Spleen (tissue), 11 donors: ENCODE measurements around the gene DMC1. TPM values are rescaled to one million over a fixed set of nuclear protein-coding genes. Genes with fewer than 3 reads are reported as not detected.

ENCODE experiments used
- DNase-seq: peaks from one replicate; pipeline ENCODE4 v3.0.0-alpha.2; 2020
- H3K27ac ChIP-seq, 8 donors: fragments of 200-600 bp; sonication (generic) in 7 of 8; 1 replicate in 4 of 8; 2 replicates in 4 of 8; pipeline versions ENCODE4 v1.5.0 to v1.8.0; 2016 to 2021; ENCODE audit warnings: inconsistent platforms in 4 of 8, mild to moderate bottlenecking in 4 of 8, moderate library complexity in 1 of 8
- H3K27me3 ChIP-seq, 7 donors: fragments of 200-600 bp; sonication (generic) in 6 of 7; replicated peaks in 1 of 7; 1 replicate in 4 of 7; 2 replicates in 3 of 7; pipeline versions ENCODE4 v1.5.0 to v1.8.0; 2016 to 2021; ENCODE audit warnings: inconsistent platforms in 3 of 7, mild to moderate bottlenecking in 1 of 7
- H3K36me3 ChIP-seq, 6 donors: fragments of 200-600 bp; sonication (generic) in 5 of 6; 1 replicate in 4 of 6; 2 replicates in 2 of 6; pipeline versions ENCODE4 v1.5.0 to v1.8.0; 2016 to 2021; ENCODE audit warnings: inconsistent platforms in 2 of 6
- H3K4me1 ChIP-seq, 6 donors: fragments of 200-600 bp; sonication (generic) in 5 of 6; 1 replicate in 3 of 6; 2 replicates in 3 of 6; pipeline versions ENCODE4 v1.5.0 to v1.8.0; 2016 to 2021; ENCODE audit warnings: inconsistent platforms in 3 of 6
- H3K4me3 ChIP-seq, 8 donors: fragments of 200-600 bp; sonication (generic) in 7 of 8; 1 replicate in 4 of 8; 2 replicates in 4 of 8; pipeline versions ENCODE4 v1.5.0 to v1.8.0; 2016 to 2021; ENCODE audit warnings: inconsistent platforms in 4 of 8, mild to moderate bottlenecking in 4 of 8, moderate library complexity in 2 of 8
- H3K9me3 ChIP-seq, 8 donors: fragments of 200-600 bp; sonication (generic) in 7 of 8; 1 replicate in 4 of 8; 2 replicates in 4 of 8; pipeline versions ENCODE4 v1.5.0 to v1.8.0; 2016 to 2021; ENCODE audit warnings: inconsistent platforms in 4 of 8
- CTCF ChIP-seq, 11 experiments: fragments of 200-600 bp in 7 of 11; fragments of 450-650 bp in 4 of 11; sonication (generic) in 4 of 11; IDR thresholded peaks in 8 of 11; conservative IDR thresholded peaks in 3 of 11; 1 replicate in 7 of 11; 2 replicates in 4 of 11; pipeline versions ENCODE4 v1.4.0 to v1.8.0; 2016 to 2021; ENCODE audit warnings: antibody characterized with exemption in 11 of 11, inconsistent platforms in 4 of 11, mild to moderate bottlenecking in 1 of 11
- POLR2A ChIP-seq, 3 donors: fragments of 450-650 bp; IDR thresholded peaks; one replicate each; pipeline ENCODE4 v1.5.1; 2017; ENCODE audit warnings: antibody characterized with exemption in 3 of 3, mild to moderate bottlenecking in 1 of 3
- POLR2AphosphoS5 ChIP-seq, 3 donors: sonication (generic); formaldehyde crosslinking; IDR thresholded peaks; one replicate each; pipeline ENCODE4 v1.5.1; 2017; ENCODE audit warnings: antibody characterized with exemption in 3 of 3
- WGBS, 5 donors: extraction: QIAGEN DNeasy Blood & Tissue Kit in 3 of 5; methylation state at CpG; one replicate each; pipeline versions ENCODE4 v1.1.5 to v1.1.7; 2013 to 2018; 5-methylcytosine and 5-hydroxymethylcytosine counted together
- intact Hi-C: fragments of 100-400 bp; cut with DNase I; formaldehyde crosslinking; loops from one replicate; pipeline ENCODE4 v1.15.0; 2023; ENCODE audit warnings: low total_unique reads
- polyA plus RNA-seq, 3 donors: library from polyadenylated mRNA; stranded (reverse); fragments of 200-250 nt; gene quantifications; one replicate each; pipeline ENCODE4 v1.2.1, GENCODE V29; 2013
- total RNA-seq, 7 donors: library from RNA; depleted of rRNA in 3 of 7; stranded (reverse); fragments of >200 nt in 3 of 7; fragmentation: NEBNext Ultra II Directional in 4 of 7; extraction: Animal tissue kit (Norgen Biotek cat#: 25700) in 4 of 7; gene quantifications; one replicate each; pipeline versions ENCODE4 v1.1.0 to v1.2.1, GENCODE V29; 2016 to 2021
- donor health status: healthy with polysubstance abuse.
- donor health status: DM: no; HTN: no; CAD: no; lungs with moderate emphysema.
- donor health status: DM: no; HTN: no; CAD: no.
- donor health status: Bipolar disorder and iron deficiency.
- donor health status: healthy.
- donor health status: DM: no; HTN: no; CAD: no.
- donor health status: DM: yes; HTN: yes; CAD: no.

The DMC1 gene
- total and polyA plus RNA-seq, 10 donors, result 0.15 to 2.7 (median 0.80) TPM; not detected in 3

- TF ChIP-seq CTCF (IDR thresholded peaks at IDR 0.05 in 8 of 11, conservative IDR thresholded peaks at IDR 0.05 in 3 of 11), result no peak
- no peak for TF ChIP-seq POLR2A (IDR thresholded peaks at IDR 0.05)
- no peak for TF ChIP-seq POLR2AphosphoS5 (IDR thresholded peaks at IDR 0.05)
- Histone ChIP-seq H3K27me3 (peaks cover 0 to 10% (median 0%) of the 10 kb centered on the region in 7 donors), H3K4me3 (no peak overlapping the region), H3K27ac (no peak overlapping the region), H3K9me3 (no peaks in the 10 kb centered on the region), H3K36me3 (no peaks in the 10 kb centered on the region), H3K4me1 (no peaks in the 10 kb centered on the region)
- 92 to 99% (median 98%) methylated on average over 4 of the region's 4 CpGs for WGBS, 5 donors
- DNase-seq, result no peak
- intact Hi-C loops, result no loop called here
Observed at GRCh38 chr22:38518620-38519019, 51.4 kb downstream of the DMC1 start.

GRCh38 chr22:38513063-38513462, 56.9 kb downstream of the DMC1 start:
- WGBS, 5 donors, result 52 to 78% (median 67%) methylated on average over 1 of the region's 1 CpG
- DNase-seq, result peak; percentile 77
- no peak overlapping the region for H3K27ac ChIP-seq

GRCh38 chr22:38510416-38510970, 59.5 kb downstream of the DMC1 start:
- WGBS, 5 donors, result 50 to 71% (median 65%) methylated on average over 5 of the region's 5 CpGs
- DNase-seq, result no peak
- H3K9me3 ChIP-seq, result no peaks in the 10 kb centered on the region
- H3K27me3 ChIP-seq, result peaks cover 0 to 3% (median 0%) of the 10 kb centered on the region in 7 donors
- intact Hi-C loops, result no loop called here
- H3K4me3 ChIP-seq, result no peak overlapping the region
- no peaks in the 10 kb centered on the region for H3K36me3 ChIP-seq
- TF ChIP-seq POLR2AphosphoS5 (IDR thresholded peaks at IDR 0.05), result no peak
- TF ChIP-seq POLR2A (IDR thresholded peaks at IDR 0.05), result no peak
- no peak for TF ChIP-seq CTCF (IDR thresholded peaks at IDR 0.05 in 8 of 11, conservative IDR thresholded peaks at IDR 0.05 in 3 of 11)
- H3K4me1 ChIP-seq, result peaks cover 0 to 10% (median 8%) of the 10 kb centered on the region in 6 donors
- H3K27ac ChIP-seq, result no peak overlapping the region

More at GRCh38 chr22:38513063-38513462, 56.9 kb downstream of the DMC1 start:
- H3K4me1 ChIP-seq, result no peaks in the 10 kb centered on the region
- H3K4me3 ChIP-seq, result no peak overlapping the region
- no peaks in the 10 kb centered on the region for H3K27me3 ChIP-seq
- TF ChIP-seq CTCF (IDR thresholded peaks at IDR 0.05 in 8 of 11, conservative IDR thresholded peaks at IDR 0.05 in 3 of 11) (peak in 4 of 11 experiments; percentile 18 to 39 (median 26)), POLR2AphosphoS5 (IDR thresholded peaks at IDR 0.05) (peak in 1 of 3 donors; percentile 14), POLR2A (IDR thresholded peaks at IDR 0.05) (no peak)
- H3K36me3 ChIP-seq, result no peaks in the 10 kb centered on the region
- H3K9me3 ChIP-seq, result no peaks in the 10 kb centered on the region
- intact Hi-C loops, result no loop called here

- peaks cover 0 to 3% (median 0%) of the 10 kb centered on the region in 7 donors for H3K27me3 ChIP-seq
- H3K36me3 ChIP-seq, result peaks cover 0 to 31% (median 9%) of the 10 kb centered on the region in 6 donors
- peak within 1 kb of the TSS; percentile 66 to 89 (median 69) for H3K4me3 ChIP-seq
- H3K4me1 ChIP-seq, result peaks cover 27 to 48% (median 41%) of the 10 kb centered on the region in 6 donors
- peak within 1 kb of the TSS; percentile 94 to 100 (median 100) for H3K27ac ChIP-seq
- no peak for TF ChIP-seq POLR2A (IDR thresholded peaks at IDR 0.05)
- TF ChIP-seq CTCF (IDR thresholded peaks at IDR 0.05 in 8 of 11, conservative IDR thresholded peaks at IDR 0.05 in 3 of 11), result peak in 2 of 11 experiments; percentile 29
- TF ChIP-seq POLR2AphosphoS5 (IDR thresholded peaks at IDR 0.05), result peak; percentile 84 to 90 (median 89)
- WGBS, 5 donors, result 0% methylated on average over 65 to 83 of the region's 83 CpGs
- DNase-seq, result peak; percentile 97
- intact Hi-C loops, result no loop called here
- no peaks in the 10 kb centered on the region for H3K9me3 ChIP-seq
Observed at GRCh38 chr22:38506118-38506962, 63.6 kb downstream of the DMC1 start, which contains the start of gene DDX17. Gene DDX17, minus strand, starts transcription at chr22:38506311.
